H1 (cell line): ENCODE data around the gene CTSC. TPM values are rescaled to one million over a fixed set of nuclear protein-coding genes. Genes with fewer than 3 reads are reported as not detected.

Source experiments
- JUN ChIP-seq: IDR thresholded peaks from 2 replicates; pipeline ENCODE4 v1.6.1; 2011; ENCODE audit warnings: low read depth, mild to moderate bottlenecking, improper control_type of control experiment, low read length
- SP4 ChIP-seq: IDR thresholded peaks from 2 replicates; pipeline ENCODE4 v1.6.1; 2012; ENCODE audit warnings: low read length, inconsistent platforms
- TBP ChIP-seq: IDR thresholded peaks from 2 replicates; pipeline ENCODE4 v1.6.1; 2011; ENCODE audit warnings: low read depth, low read length, improper control_type of control experiment
- TCF12 ChIP-seq: IDR thresholded peaks from 2 replicates; pipeline ENCODE4 v1.6.1; 2011; ENCODE audit warnings: low read depth, mild to moderate bottlenecking, low read length
- polyA plus RNA-seq, 7 experiments: library from polyadenylated mRNA; depleted of rRNA in 3 of 7; stranded (reverse) in 5 of 7; unstranded in 2 of 7; fragments of >200 nt in 5 of 7; fragments of 200-250 nt in 2 of 7; gene quantifications; 1 replicate in 5 of 7; 2 replicates in 1 of 7; 4 replicates in 1 of 7; pipeline versions ENCODE4 v1.2.1 to v1.2.3, GENCODE V29; 2011 to 2013; ENCODE audit warnings: missing spikeins in 2 of 7, mixed read lengths in 2 of 7
- total RNA-seq: library from RNA; stranded (reverse); fragmentation: NEBNext Ultra II Directional; extraction: Animal tissue kit (Norgen Biotek cat#: 25700); gene quantifications from 2 replicates; pipeline ENCODE4 v1.2.1, GENCODE V29; 2021
- TF ChIP-seq, protein P1 (sequence below): fragments of 300-600 bp; sonication (generic); IDR thresholded peaks from 2 replicates; pipeline ENCODE4 v1.7.1; 2012; ENCODE audit warnings: low read length, moderate library complexity, mild to moderate bottlenecking, inconsistent platforms; ENCODE audit not compliant: insufficient replicate concordance

Gene CTSC
- total and polyA plus RNA-seq, 2 of the 8 experiments (the other 6 are each of a cell fraction or from before 2014, with no cell fraction given): 347 to 369 TPM

DNA sequence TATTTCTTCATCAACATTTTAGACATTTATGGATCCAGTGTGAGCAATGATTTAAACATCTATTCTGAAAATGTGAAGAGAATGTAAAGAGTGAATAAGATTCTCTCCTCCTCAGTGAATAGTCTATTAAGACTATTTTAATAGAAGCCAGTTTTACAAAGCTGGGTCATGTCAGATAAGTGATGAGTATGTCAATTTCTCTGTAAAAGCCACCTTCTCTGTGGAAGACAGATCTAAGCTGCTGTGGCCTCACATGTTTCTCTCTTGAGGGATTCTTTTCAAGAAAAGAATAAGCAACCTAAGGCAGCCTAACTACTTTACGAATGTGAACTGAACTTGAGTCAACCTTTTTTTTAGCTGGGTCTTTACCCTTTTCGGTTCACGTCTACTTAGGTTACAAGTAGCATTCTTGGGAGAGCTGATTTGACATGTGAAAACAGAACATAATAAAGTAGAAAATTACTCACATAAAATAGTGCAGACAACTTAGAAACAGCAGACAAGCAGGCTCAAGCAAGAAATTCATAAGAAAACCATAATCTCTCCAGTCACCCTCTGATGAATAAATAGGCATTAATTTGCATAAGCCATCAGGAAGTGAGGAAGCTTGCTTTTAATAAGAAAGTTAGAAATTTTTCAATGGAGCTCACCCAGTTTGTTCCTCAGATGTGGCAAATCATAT is 9.9 kb downstream of the CTSC start (continued):
- TF ChIP-seq, protein P1, sequence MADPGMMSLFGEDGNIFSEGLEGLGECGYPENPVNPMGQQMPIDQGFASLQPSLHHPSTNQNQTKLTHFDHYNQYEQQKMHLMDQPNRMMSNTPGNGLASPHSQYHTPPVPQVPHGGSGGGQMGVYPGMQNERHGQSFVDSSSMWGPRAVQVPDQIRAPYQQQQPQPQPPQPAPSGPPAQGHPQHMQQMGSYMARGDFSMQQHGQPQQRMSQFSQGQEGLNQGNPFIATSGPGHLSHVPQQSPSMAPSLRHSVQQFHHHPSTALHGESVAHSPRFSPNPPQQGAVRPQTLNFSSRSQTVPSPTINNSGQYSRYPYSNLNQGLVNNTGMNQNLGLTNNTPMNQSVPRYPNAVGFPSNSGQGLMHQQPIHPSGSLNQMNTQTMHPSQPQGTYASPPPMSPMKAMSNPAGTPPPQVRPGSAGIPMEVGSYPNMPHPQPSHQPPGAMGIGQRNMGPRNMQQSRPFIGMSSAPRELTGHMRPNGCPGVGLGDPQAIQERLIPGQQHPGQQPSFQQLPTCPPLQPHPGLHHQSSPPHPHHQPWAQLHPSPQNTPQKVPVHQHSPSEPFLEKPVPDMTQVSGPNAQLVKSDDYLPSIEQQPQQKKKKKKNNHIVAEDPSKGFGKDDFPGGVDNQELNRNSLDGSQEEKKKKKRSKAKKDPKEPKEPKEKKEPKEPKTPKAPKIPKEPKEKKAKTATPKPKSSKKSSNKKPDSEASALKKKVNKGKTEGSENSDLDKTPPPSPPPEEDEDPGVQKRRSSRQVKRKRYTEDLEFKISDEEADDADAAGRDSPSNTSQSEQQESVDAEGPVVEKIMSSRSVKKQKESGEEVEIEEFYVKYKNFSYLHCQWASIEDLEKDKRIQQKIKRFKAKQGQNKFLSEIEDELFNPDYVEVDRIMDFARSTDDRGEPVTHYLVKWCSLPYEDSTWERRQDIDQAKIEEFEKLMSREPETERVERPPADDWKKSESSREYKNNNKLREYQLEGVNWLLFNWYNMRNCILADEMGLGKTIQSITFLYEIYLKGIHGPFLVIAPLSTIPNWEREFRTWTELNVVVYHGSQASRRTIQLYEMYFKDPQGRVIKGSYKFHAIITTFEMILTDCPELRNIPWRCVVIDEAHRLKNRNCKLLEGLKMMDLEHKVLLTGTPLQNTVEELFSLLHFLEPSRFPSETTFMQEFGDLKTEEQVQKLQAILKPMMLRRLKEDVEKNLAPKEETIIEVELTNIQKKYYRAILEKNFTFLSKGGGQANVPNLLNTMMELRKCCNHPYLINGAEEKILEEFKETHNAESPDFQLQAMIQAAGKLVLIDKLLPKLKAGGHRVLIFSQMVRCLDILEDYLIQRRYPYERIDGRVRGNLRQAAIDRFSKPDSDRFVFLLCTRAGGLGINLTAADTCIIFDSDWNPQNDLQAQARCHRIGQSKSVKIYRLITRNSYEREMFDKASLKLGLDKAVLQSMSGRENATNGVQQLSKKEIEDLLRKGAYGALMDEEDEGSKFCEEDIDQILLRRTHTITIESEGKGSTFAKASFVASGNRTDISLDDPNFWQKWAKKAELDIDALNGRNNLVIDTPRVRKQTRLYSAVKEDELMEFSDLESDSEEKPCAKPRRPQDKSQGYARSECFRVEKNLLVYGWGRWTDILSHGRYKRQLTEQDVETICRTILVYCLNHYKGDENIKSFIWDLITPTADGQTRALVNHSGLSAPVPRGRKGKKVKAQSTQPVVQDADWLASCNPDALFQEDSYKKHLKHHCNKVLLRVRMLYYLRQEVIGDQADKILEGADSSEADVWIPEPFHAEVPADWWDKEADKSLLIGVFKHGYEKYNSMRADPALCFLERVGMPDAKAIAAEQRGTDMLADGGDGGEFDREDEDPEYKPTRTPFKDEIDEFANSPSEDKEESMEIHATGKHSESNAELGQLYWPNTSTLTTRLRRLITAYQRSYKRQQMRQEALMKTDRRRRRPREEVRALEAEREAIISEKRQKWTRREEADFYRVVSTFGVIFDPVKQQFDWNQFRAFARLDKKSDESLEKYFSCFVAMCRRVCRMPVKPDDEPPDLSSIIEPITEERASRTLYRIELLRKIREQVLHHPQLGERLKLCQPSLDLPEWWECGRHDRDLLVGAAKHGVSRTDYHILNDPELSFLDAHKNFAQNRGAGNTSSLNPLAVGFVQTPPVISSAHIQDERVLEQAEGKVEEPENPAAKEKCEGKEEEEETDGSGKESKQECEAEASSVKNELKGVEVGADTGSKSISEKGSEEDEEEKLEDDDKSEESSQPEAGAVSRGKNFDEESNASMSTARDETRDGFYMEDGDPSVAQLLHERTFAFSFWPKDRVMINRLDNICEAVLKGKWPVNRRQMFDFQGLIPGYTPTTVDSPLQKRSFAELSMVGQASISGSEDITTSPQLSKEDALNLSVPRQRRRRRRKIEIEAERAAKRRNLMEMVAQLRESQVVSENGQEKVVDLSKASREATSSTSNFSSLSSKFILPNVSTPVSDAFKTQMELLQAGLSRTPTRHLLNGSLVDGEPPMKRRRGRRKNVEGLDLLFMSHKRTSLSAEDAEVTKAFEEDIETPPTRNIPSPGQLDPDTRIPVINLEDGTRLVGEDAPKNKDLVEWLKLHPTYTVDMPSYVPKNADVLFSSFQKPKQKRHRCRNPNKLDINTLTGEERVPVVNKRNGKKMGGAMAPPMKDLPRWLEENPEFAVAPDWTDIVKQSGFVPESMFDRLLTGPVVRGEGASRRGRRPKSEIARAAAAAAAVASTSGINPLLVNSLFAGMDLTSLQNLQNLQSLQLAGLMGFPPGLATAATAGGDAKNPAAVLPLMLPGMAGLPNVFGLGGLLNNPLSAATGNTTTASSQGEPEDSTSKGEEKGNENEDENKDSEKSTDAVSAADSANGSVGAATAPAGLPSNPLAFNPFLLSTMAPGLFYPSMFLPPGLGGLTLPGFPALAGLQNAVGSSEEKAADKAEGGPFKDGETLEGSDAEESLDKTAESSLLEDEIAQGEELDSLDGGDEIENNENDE: no peak
- TF ChIP-seq SP4: no peak
- TF ChIP-seq TBP: no peak
- no peak for TF ChIP-seq TCF12
- no peak for TF ChIP-seq JUN
- TF ChIP-seq, all 59 proteins: peak for 0
